HG02840 (cell line): ENCODE results near the gene FBXW4.
"Not testable (repeated sequence)": the region's sequence is repeated elsewhere in the genome, so short reads cannot be mapped to it uniquely, and the experiment has no call there.

ENCODE experiments used
- ATAC-seq: cut with Tn5 transposase; IDR thresholded peaks from one replicate; pipeline ENCODE4 v1.9.1; 2021; ENCODE audit warnings: mild to moderate bottlenecking, moderate library complexity, moderate number of reproducible peaks; ENCODE audit not compliant: unreplicated experiment, low FRiP score

The FBXW4 gene

DNA sequence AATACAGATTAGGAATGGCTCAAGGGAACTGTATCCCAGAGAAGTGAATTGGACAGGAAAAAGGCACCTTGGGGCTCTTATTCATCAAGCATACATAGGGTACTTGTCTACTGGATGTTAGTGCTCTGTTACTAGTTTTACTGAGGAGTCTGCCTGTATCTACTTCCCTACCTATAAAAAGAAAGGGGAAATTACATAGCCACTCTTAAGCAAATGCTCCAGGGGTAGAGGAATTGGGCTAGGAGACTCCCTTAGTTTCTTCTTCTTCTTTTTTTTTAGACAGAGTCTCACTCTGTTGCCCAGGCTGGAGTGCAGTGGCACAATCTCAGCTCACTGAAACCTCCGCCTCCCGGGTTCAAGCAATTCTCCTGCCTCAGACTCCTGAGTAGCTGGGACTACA, 101.6 kb downstream of the FBXW4 start:
- ATAC-seq: not testable (repeated sequence)

DNA sequence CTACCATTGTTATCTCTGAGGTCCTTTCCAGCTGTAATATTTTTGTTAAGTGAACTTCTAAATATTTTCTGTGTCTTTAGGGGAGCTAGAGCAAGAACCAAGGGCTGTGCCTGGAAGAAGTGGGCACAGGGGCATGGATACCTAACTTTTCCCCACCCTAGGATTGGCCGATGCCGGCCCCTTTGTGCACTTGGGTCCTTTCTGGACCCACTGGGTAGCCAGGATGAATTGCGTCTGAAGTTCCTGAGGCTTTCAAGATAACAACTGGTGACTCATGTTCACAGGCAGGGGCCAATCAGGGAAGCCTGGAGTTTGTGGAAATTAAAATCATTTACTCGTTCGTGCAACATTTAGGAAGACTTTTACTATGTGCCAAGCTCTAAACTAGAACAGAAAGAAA, 106.1 kb downstream of the FBXW4 start:
- no peak for ATAC-seq

DNA sequence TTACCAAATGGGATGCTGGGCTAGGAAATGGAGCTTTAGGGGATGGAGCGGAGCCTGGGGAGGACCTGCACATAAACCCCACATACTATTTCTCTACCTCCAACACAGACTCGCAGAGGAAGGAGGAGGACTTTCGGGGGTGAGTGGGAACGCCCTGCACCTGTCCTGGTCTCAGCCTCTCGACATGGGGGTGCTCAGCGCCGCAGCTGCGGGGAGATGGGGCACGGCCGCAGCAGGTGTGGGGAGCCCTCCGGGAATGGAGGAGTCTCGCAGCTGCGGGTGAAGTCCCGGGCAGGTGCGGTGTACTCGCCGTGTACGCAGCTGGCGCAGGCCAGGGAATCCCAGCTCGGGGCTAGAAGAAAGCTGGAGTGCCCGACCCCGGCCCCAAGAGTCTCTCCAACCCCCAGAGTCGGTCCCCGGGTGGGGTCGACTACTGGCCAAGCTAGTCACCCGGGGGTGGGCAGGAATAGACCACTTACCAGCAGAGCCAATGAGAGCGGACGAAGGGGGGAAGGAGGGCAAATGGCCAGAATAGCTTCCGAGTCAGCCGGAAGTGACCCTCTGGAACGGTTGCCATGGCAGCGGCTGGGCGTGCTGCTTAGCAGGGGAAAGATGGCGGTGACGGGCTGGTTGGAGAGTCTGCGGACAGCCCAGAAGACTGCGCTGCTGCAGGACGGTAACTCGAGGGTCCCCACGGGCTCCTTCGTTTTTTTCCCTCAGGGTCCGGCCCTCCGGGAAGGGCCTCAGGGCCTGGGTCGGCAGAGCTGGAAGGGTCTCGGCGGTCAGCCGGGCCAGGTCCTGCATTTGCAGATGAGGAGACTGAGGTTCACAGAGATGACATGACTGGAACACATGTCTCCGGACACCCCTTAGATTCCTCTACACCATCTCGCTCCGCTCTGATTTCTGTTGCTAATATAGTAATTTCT, 107.0 kb downstream of the FBXW4 start, which contains the start of the genes DPCD and POLL:
DPCD (plus strand) TSS at position 597 of the 929 bp plus-strand sequence; CDS start at position 613, 16 bp downstream.
POLL (minus strand) TSS at position 533 of the 929 bp plus-strand sequence. CDS start 897 bp downstream, outside the sequence.
- peak; percentile 94 for ATAC-seq

DNA sequence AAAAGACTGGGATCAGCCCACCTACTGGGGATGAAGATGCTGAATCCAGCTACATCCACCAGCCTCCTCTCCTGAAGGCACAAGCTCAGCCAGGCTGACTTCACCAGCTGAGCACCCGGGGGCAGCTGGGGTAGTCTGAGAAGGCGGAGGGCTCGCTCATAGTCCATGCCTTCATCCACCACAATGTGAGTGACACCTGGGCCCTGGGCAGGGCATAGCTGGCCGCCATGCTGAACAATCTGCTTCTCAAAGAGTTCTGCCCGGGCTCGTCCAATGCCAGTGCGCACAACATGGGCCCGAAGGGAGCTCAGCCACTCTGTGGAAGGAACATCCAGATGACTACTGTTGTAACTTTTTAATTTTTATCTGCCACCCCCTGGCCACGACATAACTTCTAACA, 109.1 kb downstream of the FBXW4 start:
- ATAC-seq: no peak

DNA sequence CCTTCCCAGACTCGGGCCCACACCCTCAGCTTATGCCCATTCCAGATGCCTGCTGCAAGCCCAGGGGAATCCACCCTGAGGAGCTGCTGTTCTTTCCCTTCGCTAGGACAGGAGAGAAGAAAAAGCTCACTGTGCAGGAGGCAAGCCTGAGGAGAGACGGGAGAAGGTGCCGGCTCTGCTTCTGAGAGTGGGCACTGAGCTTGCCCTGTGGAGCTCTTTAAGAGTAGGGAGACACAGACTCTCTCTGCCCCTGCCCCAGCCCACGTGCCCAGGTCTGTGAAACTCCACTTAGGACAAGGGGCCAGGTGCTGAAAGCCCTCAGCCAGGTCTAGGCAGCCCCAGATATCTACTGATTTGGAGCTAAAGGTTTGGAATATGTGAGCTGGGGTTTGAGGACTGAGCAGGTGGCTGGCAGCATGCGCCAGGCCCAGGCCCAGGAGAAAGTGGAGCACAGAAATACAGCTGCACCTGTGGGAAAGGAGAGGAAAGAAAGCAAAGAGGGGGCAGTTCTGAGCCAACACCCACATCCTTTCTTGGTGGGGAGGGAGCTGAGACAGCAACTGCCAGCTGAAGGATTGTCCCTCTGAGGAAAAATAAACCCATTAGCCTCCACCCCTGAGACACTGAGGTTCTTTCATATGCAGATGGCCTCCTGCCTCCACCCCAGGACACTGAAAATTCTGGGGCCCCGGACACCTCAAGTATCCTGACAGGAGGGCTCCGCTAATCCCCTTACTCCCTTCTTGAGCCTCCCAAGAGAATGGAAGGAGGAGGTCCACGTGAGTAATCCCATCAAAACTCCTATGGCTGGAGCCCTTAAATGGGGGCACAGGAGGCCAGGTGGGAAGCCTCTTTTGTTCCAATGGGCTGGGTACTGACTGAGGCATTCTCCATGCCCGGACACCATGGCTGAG, 114.2 kb downstream of the FBXW4 start:
- no peak for ATAC-seq

DNA sequence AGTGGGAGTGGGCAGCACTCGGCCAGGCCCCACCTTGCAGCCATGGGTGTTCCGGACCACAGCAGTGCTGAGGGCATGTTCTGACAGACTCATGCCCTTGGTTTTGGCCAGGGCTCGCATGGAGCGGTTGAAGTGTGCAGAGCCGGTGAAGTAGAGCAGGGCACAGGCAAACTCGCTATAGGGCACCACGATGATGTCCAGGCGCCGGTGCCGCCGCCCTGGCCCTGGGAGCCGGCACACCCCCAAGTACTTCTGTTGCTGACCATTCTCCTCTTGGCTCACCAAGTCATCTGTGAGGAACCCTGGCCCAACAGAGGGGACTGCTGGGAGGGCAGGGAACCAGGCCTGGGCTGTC, 115.5 kb downstream of the FBXW4 start:
- no peak for ATAC-seq

DNA sequence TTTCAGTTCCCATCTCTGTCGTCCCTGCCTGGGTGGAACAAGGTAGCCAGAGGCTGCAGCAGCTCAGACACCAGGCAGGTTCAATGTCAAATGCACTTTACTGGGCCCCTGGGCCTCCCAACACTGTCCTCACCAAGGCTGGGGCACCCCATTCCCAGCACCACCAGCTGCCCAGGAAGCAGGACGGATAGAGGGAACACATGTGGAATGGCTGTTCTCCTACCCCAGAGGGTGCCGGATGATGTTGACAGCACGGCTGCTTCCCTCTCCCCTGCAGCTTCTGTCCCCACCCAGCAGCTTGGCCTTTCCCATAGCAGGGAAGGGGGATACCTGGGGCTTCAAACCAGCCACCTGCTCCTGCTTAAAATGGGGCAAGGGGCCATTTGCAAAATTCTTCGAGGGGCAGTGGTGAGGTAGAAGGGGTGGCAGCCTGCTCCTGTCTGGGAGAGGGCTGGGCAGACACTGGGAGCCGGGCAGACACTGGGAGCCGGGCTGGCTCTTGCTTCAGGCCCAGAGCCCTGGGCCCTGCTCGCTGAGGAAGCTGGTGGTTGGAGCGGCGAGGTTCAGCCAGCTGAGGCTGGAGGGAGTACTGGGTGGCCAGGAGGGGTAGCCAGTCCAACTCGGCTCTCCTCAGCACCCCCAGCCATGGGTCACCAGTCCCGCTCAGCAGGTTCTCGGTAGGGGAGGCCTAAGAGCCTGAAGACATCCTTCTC, 116.0 kb downstream of the FBXW4 start:
- no peak for ATAC-seq

DNA sequence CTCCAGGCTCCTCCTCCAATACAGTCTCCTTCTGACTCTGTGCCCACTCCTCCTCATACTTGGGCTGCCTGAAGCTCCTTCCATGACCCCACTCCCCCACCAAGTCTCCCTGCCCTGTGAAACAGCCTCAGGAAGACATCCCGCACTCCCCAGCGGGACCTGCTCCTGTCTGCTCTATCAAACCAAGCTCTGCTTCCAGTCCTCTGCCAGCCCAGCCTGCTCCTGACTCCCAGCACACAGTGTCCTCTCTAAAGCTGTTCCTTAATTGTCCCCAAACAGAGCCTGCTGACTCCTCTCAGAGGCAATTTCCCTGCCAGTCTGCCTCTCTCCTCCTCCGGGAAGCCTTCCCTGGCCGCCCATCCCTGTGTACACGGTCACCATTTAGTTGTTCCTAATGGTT, 116.8 kb downstream of the FBXW4 start:
- no peak for ATAC-seq

DNA sequence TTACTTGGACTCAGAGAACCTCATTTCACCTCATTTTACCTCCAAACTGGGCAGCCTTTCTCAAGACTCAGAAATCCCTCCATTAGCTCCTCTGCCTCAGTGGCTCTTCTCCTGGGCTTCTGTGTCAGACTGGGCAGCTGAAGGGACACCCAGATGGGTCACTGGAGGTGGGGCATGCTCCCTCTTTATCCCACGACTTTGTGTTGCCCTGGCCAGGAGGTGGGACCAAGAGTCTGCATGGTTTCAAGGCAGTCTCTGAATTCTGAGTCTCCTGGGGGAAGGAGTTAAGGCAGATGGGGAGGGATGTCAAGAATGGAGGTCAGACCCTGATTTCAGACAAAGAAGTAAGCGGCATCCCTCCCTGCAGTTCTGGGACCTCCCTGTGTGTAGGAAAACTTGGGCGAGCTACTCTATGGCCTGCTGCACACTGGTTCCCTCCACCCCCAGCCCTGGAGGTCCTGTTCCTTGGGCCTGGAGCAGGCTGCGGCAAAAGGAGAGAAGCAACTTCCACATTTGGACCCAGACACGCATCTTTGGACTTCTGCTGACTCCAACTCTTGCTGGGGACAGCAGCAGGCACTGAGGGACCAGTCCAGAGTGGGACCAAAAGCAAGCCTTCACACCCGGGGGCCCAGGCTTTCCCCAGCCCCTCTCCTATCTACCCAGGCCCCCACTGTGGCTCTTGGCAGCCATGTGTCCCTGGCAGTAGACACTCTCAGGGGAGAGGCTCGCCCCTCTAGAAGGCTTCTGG, 117.7 kb downstream of the FBXW4 start:
- no peak for ATAC-seq

DNA sequence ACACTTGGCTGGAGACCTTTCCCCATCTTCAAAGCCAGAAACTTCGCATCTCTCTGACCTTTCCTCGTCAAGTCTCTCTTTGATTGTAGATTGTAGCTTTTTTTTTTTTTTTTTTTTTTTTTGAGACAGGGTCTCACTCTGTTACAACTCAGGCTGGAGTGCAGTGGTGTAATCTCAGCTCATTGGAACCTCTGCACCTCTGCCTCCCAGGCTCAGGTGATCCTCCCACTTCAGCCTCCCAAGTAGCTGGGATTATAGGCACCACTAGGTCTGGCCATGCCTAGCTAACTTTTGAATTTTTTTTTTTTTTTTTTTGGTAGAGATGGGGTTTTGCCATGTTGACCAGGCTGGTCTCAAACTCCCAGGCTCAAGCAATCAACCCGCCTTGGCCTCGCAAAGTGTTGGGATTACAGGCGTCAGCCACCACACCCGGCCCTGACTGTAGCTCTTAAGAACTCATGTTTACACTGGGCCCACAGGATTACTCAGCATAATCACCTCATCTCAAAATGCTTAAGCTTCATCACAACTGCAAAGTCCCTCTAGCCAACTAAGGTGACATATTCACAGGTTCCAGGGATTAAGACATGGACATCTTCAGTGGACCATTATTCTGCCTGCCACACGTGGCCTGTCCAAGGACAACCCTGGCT, 118.6 kb downstream of the FBXW4 start:
- no peak for ATAC-seq

DNA sequence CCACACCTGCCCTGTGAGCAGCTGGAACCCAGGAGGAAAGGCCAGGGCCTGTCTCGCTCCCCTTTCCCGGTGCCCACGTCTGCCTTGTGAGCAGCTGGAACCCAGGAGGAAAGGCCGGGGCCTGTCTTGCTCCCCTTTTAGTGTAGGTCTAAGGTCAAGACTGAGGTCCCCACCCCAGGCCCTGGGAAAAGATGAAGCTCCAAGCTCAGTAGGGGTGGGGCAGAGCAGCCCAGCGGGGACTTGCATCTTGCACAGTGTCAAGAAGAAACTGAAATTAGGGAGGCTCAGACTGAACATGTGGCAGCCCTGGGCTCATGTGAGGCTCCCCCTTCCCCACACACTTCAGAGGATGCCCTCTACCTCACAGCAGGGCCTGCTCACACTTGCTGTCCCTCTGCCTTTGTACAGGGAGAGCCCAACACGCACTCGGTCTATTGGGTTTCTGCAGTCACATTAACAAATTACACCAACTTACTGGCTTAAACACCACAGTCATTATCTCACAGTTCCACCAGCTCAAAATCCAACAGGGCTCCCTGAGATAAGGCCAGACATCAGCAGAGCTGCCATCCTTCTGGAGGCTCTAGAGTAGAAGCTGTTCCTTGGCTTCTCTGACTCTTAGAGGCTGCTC, 119.3 kb downstream of the FBXW4 start:
- ATAC-seq: no peak

DNA sequence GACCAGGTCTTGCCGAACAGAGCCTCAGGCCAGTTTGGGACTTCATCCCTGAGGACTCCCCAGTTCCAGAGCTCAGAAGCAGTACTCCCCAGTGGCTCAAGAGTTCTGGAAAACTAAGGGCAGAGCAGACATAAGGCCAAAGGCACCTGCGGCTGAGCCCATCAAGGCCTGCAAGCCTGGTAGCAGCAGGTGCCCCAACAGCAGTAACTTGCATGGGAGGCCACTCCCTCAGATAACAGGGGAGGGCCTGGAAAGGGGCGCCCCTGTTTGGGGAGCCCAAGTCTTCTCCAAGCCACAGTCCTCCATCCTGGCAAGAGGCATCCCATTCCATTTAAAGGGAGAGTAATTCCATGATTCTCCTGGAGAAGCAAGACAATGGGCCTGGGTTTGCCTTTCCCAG, 119.9 kb downstream of the FBXW4 start:
- ATAC-seq: no peak

DNA sequence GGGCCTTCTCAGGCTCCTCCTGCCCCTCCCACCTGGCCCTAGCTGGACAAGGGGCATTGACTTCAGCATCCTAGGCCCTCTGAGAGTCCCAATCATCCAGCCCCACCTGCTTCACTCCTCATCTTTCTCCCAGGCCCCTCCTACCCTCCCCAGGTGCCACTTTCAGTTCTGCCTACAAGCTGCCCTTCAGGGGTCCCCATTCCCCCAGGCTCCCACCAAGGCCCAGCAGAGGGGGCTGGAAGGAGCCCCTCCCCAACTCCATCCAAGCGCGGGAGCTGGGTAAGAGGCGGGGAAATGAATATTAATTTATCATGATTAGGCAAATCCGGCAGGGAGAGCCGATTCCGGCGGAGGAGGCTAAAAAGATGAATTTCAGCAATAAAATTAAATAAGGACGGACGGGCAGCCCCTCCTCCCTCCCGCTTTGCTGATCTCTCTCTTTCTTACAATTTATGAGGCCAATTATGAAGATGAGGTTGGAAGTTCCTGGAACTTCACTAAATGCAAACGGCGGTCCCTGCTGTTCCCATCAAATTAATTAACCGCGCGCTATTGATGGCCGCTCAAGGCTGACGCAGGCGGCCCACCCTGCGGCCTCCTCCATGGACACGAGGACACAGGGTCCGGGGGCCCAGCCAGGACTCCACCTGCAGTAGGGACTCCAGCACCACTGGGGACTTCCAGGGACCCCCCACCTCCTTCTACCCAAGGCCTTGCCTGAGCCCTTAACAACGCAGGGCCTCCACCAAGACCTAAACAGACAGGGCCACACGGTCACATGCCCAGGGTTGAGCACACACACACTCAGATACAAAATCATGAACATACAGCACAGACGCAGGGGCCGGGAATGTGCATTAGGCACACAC, 120.9 kb downstream of the FBXW4 start:
- no peak for ATAC-seq

DNA sequence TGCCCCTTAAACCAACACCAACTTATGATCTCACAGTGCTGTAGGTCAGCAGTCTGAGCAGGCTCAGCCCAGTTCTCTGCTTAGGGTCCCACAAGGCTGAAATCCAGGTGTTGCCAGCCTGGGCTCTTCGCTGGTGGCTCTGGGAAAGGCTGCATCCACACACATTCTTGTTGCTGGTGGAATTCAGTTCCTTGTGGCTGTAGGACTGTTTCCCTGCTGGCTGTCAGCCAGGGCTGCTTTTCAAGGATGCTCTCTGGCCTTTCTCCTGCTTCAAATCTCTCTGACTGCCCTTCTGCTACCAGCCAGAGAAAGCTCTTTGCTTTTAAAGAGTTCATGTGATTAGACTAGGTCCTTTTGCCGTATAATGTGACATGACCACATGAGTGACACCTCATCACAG, 122.2 kb downstream of the FBXW4 start:
- no peak for ATAC-seq

DNA sequence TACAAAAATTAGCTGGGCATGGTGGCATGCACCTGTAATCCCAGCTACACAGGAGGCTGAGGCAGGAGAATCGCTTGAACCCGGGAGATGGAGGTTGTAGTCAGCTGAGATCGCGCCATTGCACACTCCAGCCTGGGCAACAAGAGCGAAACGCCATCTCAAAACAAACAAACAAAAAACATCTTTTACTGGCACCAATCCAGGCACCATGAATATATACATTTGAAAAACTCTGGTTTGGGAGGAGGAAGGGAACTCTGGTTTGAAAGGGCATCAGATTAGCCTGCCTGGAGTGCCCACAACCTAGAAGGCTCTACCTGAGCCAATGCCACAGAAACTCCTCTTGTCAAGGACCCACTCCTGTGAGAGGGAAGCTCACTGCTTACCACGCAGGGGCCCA, 122.8 kb downstream of the FBXW4 start:
- ATAC-seq: no peak

DNA sequence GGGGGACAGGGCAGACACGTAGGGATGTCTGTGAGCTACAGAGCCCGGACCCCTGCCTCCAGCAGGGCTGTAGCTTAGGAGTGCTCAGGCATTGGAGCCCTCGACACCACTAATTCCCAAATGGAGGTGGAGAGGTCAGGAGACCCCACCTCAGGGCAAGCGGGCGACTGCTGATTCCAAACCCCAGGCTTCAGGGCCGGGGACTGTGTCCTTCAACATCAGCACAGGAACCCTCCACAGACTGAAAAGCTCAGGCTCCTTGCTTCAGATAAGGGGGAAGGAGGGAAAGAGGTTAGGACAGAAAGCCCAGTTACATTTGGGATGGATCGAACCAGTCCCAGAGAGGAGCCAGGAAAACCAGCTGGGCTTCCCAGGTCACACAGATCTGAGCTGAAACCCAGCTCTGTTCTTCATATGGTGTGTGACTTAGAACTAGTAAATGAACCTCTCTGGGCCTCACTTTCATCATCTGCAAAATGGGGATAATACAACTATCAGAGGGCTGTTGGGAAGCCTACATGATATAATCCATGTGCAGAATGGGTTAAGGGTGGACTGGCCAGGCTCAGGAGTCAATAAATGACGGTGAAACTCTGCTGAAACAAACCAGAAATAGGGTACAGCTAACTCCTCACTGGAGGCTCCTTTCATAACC, 123.6 kb downstream of the FBXW4 start:
- no peak for ATAC-seq
